Mammary epithelial cell (primary cell): ENCODE results near the gene DNHD1.

Experiments used
- CTCF ChIP-seq, 2 donors: IDR thresholded peaks in 1 of 2; conservative IDR thresholded peaks in 1 of 2; 2 replicates each; pipeline ENCODE4 v1.5.1; 2011 to 2012; ENCODE audit warnings: inconsistent platforms in 2 of 2, low read length in 2 of 2, mild to moderate bottlenecking in 2 of 2, control low read depth in 1 of 2, low read depth in 1 of 2; ENCODE audit not compliant: insufficient read depth in 1 of 2; ENCODE audit errors: extremely low read depth in 1 of 2
- EZH2 ChIP-seq: IDR thresholded peaks from 2 replicates; pipeline ENCODE4 v1.6.1; 2012; ENCODE audit warnings: low read length, inconsistent platforms, borderline replicate concordance

DNA sequence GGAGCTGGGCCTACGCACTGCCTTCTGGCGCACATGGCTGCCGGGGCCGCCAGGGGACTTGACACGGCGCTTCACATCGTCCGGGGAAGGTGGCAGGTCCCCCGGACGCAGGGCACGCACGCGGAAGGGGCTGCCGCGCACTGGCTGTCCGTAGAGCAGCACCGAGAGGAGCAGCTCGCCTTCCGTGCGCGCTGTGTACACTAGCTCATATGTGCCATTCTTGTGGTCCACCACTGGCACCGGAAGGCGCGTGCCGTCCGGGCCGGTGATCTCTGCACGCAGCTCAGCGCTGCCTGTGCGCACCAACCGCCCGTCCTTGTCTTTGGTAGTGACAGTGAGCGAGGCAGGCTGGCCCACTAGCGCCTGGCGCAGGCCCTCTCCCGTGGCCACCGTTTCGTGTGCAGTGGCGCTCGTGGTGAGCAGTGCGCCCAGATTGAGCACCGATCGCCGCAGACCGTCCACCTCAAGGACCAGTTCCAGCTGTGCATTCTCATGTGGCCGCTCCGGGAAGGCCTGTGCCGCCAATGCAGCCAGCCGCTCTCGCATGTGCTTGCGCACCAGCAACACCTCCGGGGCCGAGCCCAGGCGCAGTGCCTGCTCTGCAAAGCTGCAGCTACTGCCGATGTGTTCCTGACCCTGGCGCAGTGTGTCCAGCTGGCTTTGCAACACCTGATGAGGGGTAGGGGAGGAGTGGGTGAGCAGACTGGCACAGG, 40.6 kb upstream of the DNHD1 start:
- TF ChIP-seq CTCF (conservative IDR thresholded peaks at IDR 0.05 in 1 of 2, IDR thresholded peaks at IDR 0.05 in 1 of 2; ENCODE audit: extremely low read depth in 1 of 2, insufficient read depth in 1 of 2, low read depth in 1 of 2, low read length in 2 of 2) (no peak), EZH2 (no peak)
